Neural cell (in vitro differentiated cells): ENCODE measurements around the gene ATP2C2.

ENCODE experiments used
- EP300 ChIP-seq: fragments of 450-650 bp; conservative IDR thresholded peaks from 2 replicates; pipeline ENCODE4 v1.6.1; 2014; ENCODE audit warnings: antibody characterized with exemption, mild to moderate bottlenecking, moderate library complexity; ENCODE audit not compliant: poor library complexity, severe bottlenecking
- EZH2 ChIP-seq: fragments of 200-600, 300-800 bp; shearing (Covaris generic), sonication (generic); IDR thresholded peaks from 2 replicates; pipeline ENCODE4 v1.6.1; 2014; ENCODE audit warnings: antibody characterized with exemption, low read length, borderline replicate concordance, mild to moderate bottlenecking; ENCODE audit not compliant: insufficient read depth, poor library complexity, severe bottlenecking
- POLR2AphosphoS5 ChIP-seq: IDR thresholded peaks from 2 replicates; pipeline ENCODE4 v1.6.1; 2012
- RAD21 ChIP-seq: fragments of 450-650 bp; conservative IDR thresholded peaks from 2 replicates; pipeline ENCODE4 v1.6.1; 2014; ENCODE audit warnings: antibody characterized with exemption, mild to moderate bottlenecking, moderate library complexity
- TAF1 ChIP-seq: IDR thresholded peaks from 2 replicates; pipeline ENCODE4 v1.6.1; 2012; ENCODE audit warnings: low read depth
- TF ChIP-seq, protein P1 (sequence below): fragments of 450-650 bp; IDR thresholded peaks from 2 replicates; pipeline ENCODE4 v1.5.1; 2014; ENCODE audit warnings: antibody characterized with exemption, mild to moderate bottlenecking, moderate library complexity; ENCODE audit not compliant: poor library complexity, severe bottlenecking

DNA sequence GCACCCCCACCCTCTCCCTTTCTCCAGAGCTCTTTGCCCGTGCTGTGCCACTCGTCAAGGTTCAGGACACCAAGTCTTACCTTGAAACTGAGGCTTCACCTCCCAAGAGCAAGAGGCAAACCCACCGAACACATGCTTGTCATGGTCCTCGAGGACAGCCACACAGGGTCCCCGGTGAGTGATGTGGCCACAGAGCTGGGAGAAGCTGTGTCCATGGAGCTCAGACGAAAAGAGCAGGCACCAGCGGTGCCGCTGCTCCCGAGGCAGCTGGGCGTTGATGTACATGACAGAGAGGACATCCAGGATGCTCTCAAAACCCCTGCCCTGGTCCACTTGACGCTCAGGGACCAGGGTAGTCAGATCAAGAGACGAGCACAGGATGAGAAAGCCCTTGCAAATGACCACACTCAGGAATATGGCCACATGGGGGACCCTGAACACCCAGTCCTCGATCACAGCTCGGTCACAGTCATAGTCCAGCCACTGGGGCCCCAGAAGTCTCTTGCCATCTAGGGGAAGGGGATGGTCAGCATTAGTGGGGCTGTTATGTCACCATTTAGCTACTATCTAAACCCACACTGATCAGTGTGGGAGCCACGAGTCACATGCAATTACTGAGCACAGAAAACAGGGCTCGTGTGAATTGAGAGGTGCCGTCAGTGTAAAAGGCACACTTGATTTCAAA is 118.4 kb downstream of the ATP2C2 start:
- TF ChIP-seq EZH2 (no peak), EP300 (no peak), TAF1 (no peak), POLR2AphosphoS5 (no peak), RAD21 (no peak)
- TF ChIP-seq, protein P1, sequence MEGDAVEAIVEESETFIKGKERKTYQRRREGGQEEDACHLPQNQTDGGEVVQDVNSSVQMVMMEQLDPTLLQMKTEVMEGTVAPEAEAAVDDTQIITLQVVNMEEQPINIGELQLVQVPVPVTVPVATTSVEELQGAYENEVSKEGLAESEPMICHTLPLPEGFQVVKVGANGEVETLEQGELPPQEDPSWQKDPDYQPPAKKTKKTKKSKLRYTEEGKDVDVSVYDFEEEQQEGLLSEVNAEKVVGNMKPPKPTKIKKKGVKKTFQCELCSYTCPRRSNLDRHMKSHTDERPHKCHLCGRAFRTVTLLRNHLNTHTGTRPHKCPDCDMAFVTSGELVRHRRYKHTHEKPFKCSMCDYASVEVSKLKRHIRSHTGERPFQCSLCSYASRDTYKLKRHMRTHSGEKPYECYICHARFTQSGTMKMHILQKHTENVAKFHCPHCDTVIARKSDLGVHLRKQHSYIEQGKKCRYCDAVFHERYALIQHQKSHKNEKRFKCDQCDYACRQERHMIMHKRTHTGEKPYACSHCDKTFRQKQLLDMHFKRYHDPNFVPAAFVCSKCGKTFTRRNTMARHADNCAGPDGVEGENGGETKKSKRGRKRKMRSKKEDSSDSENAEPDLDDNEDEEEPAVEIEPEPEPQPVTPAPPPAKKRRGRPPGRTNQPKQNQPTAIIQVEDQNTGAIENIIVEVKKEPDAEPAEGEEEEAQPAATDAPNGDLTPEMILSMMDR = no peak
